Stimulated activated CD8-positive, alpha-beta memory T cell treated with anti-CD3 and anti-CD28 coated beads, Interleukin-4, amount 100 ng/mL, for 4 hours (primary cell): ENCODE measurements around the gene SETBP1.

Source experiments
- DNase-seq, 2 donors: peaks; one replicate each; pipeline ENCODE4 v3.0.0-alpha.2; 2020; ENCODE audit warnings: low read depth in 2 of 2, low spot score in 1 of 2

SETBP1 gene

DNA sequence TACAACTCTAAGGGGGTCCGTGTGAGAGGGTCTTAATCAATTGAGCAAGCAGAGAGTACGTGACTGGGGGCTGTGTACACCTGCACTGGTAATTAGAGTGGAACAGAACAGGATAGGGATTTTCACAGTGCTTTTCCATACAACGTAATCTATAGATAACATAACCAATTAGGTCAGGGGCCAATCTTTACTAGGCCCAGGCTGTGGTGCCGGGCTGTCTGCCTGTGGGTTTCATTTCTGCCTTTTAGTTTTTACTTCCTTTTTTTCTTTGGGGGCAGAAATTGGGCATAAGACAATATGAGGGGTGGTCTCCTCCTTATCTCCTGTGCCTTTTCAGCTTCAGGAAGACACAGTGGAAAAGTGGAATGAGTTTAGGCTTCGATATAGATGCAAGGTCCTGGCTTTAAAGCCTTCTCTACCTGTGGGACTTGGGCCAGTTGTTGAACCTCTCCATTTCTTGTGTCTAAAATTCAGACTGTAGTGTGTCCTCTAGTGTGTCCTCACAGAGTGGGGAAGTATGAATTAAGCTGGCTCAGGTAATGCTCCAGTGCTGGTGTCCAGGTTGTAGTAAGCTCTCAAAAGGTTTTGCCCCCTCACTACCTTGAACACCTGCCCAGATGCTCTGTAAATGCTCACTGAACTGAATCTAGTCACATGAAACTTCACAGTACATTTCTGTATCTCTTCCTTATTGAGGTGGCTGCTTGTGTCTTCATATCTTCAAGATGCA lies 422.8 kb downstream of the SETBP1 start:
- DNase-seq, result no peak

DNA sequence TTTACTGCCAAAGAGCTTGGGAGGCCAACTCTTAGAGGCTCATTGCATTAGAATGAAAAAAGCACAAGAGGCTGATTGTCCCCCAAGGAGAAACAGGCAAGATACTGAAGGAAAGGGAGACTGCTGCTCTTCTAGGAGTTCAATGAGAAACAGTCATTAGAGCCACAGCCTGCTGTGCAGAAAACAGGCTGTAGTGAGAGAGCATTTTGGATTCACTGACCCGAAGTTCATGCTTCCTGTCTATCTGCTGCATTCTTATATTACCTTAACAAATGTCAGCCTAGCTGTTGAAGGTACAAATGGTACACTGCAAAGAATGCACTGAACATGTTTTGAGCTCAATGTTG lies 423.3 kb downstream of the SETBP1 start:
- DNase-seq, result no peak

DNA sequence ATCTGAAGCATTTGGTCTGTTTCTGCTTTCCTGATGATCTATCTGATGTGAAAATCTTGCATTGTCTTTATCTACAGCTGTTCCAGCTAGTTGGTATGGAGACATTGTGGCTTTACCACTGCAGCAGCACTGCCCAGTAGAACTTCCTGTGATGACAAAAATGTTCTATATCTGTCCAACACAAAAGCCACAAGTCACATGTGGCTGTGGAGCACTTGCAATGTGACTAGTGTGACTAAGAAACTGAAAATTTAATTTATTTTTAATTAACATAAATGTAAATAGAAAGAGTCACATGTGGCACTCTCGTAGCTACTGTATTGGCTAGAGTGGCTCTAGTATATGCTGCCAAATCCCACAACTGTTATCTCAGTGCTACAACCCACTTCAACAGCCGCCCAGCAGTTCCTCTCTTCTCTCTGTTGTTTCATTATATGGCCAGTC lies 425.7 kb downstream of the SETBP1 start:
- DNase-seq, result no peak

DNA sequence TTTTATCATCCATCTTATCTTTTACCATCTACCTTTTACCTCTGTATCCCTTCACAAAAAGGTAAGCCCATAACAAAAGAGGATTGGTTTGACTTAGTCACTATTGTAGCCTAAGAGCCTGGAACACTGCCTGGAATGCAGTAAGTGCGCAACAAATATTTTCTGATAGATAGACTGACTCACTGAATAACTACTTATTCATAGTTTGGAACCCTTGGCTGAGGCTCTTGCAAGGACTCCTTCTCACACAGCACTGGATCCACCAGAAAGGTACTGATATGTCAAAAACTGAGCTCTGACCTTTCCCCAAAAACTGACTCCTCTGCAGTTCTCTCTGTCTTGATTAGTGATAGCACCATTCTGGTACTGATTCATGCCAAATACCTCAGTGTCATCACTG lies 426.7 kb downstream of the SETBP1 start:
- DNase-seq, result no peak

DNA sequence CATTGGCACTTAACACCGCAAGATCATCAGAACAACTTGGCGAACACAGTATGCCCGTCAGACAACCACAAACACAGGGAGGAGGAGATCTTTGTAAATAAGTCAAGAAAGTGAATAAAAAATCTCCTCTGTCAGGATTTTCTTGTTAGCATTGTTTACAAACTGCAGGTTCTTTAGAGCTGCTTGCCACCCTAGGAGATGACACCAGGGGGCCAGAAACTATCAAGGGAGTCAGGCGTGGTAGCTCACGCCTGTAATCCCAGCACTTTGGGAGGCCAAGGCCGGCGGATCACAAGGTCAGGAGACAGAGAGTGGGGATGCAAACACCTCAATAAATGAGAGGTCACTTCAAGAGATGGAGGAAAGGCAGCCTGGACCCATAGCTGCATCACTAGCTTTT lies 428.1 kb downstream of the SETBP1 start:
- no peak for DNase-seq

DNA sequence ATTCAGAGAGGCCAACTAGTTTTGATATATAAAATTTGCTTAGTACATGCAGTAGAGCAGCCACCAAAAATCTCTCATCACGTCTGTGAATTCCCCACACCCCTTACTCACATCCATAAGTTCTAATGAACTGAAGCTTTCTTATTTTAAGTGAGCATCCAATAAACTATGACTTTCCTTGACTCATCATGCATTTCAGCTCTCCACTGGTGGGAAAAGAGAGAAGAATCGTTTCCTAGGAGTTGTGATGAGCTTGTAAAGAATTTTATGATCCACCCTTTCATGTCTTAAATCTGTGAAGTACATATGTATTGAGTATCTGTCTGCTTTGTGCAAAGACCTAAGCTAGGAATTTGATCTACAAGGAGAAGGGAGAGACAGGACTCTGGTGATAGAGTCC lies 428.6 kb downstream of the SETBP1 start:
- no peak for DNase-seq

DNA sequence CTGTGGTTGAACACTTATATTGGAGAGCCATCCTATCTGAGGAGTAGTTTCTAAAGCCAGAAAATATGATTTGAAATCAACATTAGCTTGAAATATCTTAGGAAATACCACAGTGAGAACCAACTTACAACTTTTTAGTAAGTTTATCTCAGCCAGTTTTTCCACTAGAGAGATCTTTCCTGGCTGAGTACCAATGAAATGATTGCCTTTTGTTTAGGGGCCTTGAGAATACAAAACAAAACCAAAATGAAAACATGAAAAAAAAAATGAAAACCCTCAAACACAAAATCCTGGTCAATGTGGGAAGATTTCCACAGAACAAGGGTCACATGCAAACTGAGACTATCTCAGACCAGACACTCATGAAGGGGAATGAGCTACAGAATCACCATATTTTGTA lies 429.0 kb downstream of the SETBP1 start:
- no peak for DNase-seq

DNA sequence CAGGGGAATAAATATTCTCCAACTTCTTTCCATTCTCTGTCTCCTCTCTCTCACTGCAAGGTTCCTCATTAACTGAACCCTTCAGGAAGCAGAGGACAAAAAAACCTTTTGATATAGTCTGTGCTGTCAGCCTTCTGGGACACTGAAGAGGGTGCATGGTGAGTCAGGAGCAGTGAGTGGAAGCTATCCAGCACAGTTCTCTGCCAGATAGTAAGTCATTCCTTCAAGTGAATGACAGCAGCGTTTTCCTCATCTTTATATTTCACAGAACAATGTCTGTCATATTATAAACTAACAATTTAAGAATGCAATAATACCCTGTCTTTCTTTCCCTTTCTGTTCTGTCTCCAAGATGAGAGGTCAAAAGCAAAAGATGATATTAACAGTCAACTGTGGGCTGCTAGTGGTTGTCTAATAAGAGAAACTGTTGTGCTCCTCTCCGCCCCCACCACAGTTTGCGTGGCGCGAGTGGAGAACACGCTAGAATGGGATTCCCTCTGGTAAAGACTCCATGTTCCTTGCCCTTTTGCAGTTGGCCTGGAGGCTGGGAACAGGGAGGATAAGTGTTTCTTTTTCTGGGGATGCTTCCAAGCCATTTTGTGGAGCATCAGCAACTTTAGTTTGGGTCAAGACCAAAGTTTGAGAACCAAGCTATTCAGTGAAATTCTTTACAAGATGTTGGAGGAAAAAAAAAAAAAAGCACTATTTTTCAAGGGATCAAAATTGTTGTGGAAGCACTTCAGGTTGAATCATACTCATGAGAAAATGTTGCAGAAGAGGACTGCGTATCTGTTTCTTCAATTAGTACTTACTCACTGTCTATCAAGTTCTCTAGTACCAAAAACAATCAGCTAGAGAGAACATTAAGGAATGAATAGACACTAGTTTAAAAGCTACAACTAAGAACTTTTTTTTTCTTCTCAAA lies 430.2 kb downstream of the SETBP1 start:
- DNase-seq, result no peak

DNA sequence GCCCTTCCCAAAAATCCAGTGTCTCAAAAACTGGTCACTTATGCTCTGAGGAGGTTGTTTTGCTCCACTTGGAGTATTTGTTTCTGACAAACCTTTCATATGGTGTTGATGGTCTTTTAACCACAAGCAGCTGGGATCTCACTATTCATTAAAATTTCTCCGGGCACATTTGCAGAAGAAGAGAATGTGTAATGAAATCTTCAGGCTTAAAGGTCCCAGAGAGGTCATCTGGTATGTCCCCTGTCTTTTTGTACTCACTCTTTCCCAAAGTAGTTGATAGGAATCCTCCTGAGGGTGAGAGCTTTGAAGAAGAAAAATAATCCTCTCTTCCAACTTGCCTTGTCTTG lies 430.8 kb downstream of the SETBP1 start:
- DNase-seq, result no peak

DNA sequence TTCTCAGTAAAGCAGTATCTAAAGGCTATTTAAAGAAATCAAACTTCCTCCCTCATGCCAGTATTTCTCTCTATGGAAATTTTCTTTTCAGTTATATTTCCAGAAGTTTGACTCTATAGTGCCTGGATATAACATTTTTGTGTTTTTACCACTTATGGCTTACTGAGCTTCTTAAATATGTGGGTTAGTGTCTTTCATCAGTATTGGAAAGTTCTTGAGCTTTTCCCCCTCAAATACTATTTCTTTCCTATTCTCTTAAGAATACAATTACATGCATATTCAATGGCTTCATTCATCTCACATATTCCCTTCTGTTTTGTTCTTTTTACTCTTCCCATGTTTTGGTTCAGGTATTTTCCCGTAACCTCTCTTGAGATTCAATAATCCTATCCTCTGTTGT lies 432.0 kb downstream of the SETBP1 start:
- DNase-seq, result no peak

DNA sequence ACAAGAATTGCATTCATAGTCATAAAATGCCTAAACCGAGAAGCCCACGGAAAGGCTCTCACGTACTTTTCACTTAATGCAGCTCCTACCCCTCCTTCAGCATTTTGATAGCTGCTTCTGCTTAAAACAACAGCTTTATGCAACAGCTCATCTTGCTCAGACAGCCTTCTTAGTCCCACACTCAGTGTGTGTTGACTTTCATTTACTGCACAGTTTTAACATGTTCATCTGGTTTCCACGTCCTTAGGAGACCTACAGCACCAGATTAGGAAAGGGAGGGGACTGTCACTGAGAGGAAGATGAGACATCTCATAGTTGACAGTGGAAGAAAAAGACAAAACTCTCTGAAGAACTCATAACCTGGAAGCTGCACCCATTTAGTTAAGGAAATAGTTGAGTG lies 435.4 kb downstream of the SETBP1 start:
- DNase-seq, result no peak
